Glutamatergic neuron (in vitro differentiated cells): ENCODE measurements around the gene MLNR. TPM values are rescaled to one million over a fixed set of nuclear protein-coding genes. Genes with fewer than 3 reads are reported as not detected.

Experiments
- DNase-seq: peaks from one replicate; pipeline ENCODE4 v3.0.0; 2022
- H3K27ac Mint-ChIP-seq: one replicate; pipeline ENCODE4 v1.8.0; 2020; ENCODE audit warnings: mild to moderate bottlenecking, mixed read lengths, inconsistent platforms; ENCODE audit not compliant: unreplicated experiment
- H3K27me3 Mint-ChIP-seq: one replicate; pipeline ENCODE4 v1.8.0; 2020; ENCODE audit warnings: mild to moderate bottlenecking, moderate library complexity, mixed read lengths, inconsistent platforms; ENCODE audit not compliant: unreplicated experiment
- H3K36me3 Mint-ChIP-seq: one replicate; pipeline ENCODE4 v1.8.0; 2020; ENCODE audit warnings: mild to moderate bottlenecking, mixed read lengths, inconsistent platforms; ENCODE audit not compliant: unreplicated experiment
- H3K4me1 Mint-ChIP-seq: one replicate; pipeline ENCODE4 v1.8.0; 2020; ENCODE audit warnings: mild to moderate bottlenecking, low read depth, mixed read lengths, inconsistent platforms; ENCODE audit not compliant: unreplicated experiment
- H3K4me3 Mint-ChIP-seq: one replicate; pipeline ENCODE4 v1.8.0; 2020; ENCODE audit warnings: mild to moderate bottlenecking, mixed read lengths, inconsistent platforms; ENCODE audit not compliant: unreplicated experiment
- H3K9me3 Mint-ChIP-seq: one replicate; pipeline ENCODE4 v1.8.0; 2020; ENCODE audit warnings: mild to moderate bottlenecking, moderate library complexity, mixed read lengths, inconsistent platforms; ENCODE audit not compliant: unreplicated experiment
- CTCF ChIP-seq: fragments of 200-600 bp; sonication (generic); IDR thresholded peaks from one replicate; pipeline ENCODE4 v1.5.0; 2021; ENCODE audit not compliant: partially characterized antibody, unreplicated experiment
- total RNA-seq: library from RNA; stranded (reverse); fragmentation: NEBNext Ultra II Directional; extraction: Animal tissue kit (Norgen Biotek cat#: 25700); gene quantifications from one replicate; pipeline ENCODE4 v1.2.1, GENCODE V29; 2021; ENCODE audit not compliant: unreplicated experiment

The MLNR gene
- total RNA-seq, 1 donor from 2014 or later, result not detected

GRCh38 chr13:49185264-49185663 is 34.9 kb upstream of the MLNR start:
- TF ChIP-seq CTCF, result no peak
- H3K9me3 Mint-ChIP-seq, result no peaks in the 10 kb centered on the region
- no peak overlapping the region for H3K4me3 Mint-ChIP-seq
- H3K27ac Mint-ChIP-seq, result no peak overlapping the region
- no peak for DNase-seq
- no peaks in the 10 kb centered on the region for H3K27me3 Mint-ChIP-seq
- H3K4me1 Mint-ChIP-seq, result no peaks in the 10 kb centered on the region
- H3K36me3 Mint-ChIP-seq, result no peaks in the 10 kb centered on the region

- H3K9me3 Mint-ChIP-seq, result no peaks in the 10 kb centered on the region
- DNase-seq, result no peak
- no peaks in the 10 kb centered on the region for H3K36me3 Mint-ChIP-seq
- H3K27ac Mint-ChIP-seq, result no peak overlapping the region
- H3K27me3 Mint-ChIP-seq, result no peaks in the 10 kb centered on the region
- no peak overlapping the region for H3K4me3 Mint-ChIP-seq
- no peak for TF ChIP-seq CTCF
- H3K4me1 Mint-ChIP-seq, result no peaks in the 10 kb centered on the region
Measured at GRCh38 chr13:49190901-49191300, 29.2 kb upstream of the MLNR start.

DNA sequence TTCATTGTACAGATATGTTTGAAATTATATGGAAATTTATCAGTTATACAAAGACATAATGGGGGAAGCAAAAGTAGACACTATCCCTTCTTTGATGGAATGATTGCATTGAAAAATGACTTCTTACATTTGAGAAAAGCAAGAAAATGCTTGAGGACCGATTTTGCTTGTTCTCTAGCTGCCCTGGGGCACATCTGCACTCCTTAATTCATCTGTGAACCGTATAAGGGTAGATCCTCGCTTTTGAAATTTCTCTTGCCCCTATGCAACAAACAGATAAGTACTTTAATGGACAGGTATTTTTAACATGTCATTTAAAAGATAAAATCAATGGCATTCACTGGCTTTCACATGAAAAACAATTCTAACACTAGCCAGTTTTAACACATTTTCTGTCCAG is 13.5 kb upstream of the MLNR start:
- Mint-ChIP-seq H3K36me3 (no peaks in the 10 kb centered on the region), H3K27ac (no peak overlapping the region), H3K4me1 (no peaks in the 10 kb centered on the region), H3K4me3 (no peak overlapping the region), H3K27me3 (no peaks in the 10 kb centered on the region), H3K9me3 (no peaks in the 10 kb centered on the region)
- no peak for DNase-seq
- no peak for TF ChIP-seq CTCF

GRCh38 chr13:49208619-49209018 is 11.5 kb upstream of the MLNR start:
- Mint-ChIP-seq H3K9me3 (peaks cover 2% of the 10 kb centered on the region), H3K27me3 (no peaks in the 10 kb centered on the region), H3K4me3 (no peak overlapping the region), H3K4me1 (peaks cover 2% of the 10 kb centered on the region), H3K36me3 (no peaks in the 10 kb centered on the region), H3K27ac (no peak overlapping the region)
- TF ChIP-seq CTCF, result no peak
- DNase-seq, result no peak

DNA sequence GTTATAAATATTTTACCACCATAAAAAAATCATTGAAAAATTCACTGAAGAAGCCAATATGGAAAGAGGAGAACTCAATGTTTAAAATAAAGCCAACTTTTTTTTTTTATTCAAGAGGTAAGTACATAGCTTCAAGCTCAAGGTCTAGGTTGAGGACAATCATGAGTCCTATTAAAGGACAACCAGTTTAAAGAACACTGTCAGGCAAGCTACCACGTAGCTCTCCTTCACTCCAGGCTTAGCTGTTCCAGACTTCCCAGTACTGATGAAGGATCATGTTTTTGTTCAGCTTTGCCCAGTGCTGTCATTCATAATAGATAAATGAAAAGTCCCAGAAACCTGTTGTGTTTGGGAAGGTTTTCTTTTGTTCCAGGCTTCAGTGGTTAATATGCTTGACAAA is 10.0 kb upstream of the MLNR start:
- Mint-ChIP-seq H3K27me3 (no peaks in the 10 kb centered on the region), H3K27ac (no peak overlapping the region), H3K4me1 (peaks cover 5% of the 10 kb centered on the region), H3K4me3 (no peak overlapping the region), H3K9me3 (peaks cover 4% of the 10 kb centered on the region), H3K36me3 (no peaks in the 10 kb centered on the region)
- no peak for TF ChIP-seq CTCF
- no peak for DNase-seq
